Testis (tissue), 3 donors: ENCODE measurements around the gene CLEC20A. TPM values are rescaled to one million over a fixed set of nuclear protein-coding genes. Genes with fewer than 3 reads are reported as not detected.
"Not testable (repeated sequence)": the region's sequence is repeated elsewhere in the genome, so short reads cannot be mapped to it uniquely, and the experiment has no call there.

Source experiments
- DNase-seq: peaks from one replicate; pipeline ENCODE4 v3.0.0-alpha.2; 2019
- H3K27ac ChIP-seq, 2 donors: fragments of 200-600 bp; sonication (generic); one replicate each; pipeline ENCODE4 v1.5.1; 2019
- H3K27me3 ChIP-seq: fragments of 200-600 bp; sonication (generic); one replicate; pipeline ENCODE4 v1.5.1; 2019
- H3K36me3 ChIP-seq: fragments of 200-600 bp; sonication (generic); one replicate; pipeline ENCODE4 v1.5.1; 2017; ENCODE audit warnings: low read depth; ENCODE audit errors: missing control alignments
- H3K4me1 ChIP-seq: fragments of 200-600 bp; sonication (generic); one replicate; pipeline ENCODE4 v1.5.1; 2019
- H3K4me3 ChIP-seq, 2 donors: fragments of 200-600 bp; sonication (generic); one replicate each; pipeline ENCODE4 v1.5.1; 2017 to 2019
- H3K9me3 ChIP-seq: fragments of 200-600 bp; sonication (generic); one replicate; pipeline ENCODE4 v1.5.1; 2017
- CTCF ChIP-seq, 3 experiments: fragments of 450-650 bp in 2 of 3; fragments of 200-600 bp in 1 of 3; sonication (generic) in 1 of 3; IDR thresholded peaks; one replicate each; pipeline ENCODE4 v1.5.1; 2016 to 2019; ENCODE audit warnings: antibody characterized with exemption in 3 of 3, mild to moderate bottlenecking in 2 of 3, moderate library complexity in 1 of 3
- POLR2A ChIP-seq: fragments of 450-650 bp; IDR thresholded peaks from one replicate; pipeline ENCODE4 v1.6.1; 2017; ENCODE audit warnings: antibody characterized with exemption, mild to moderate bottlenecking, moderate library complexity
- WGBS, 2 donors: methylation state at CpG; one replicate each; pipeline ENCODE4 v1.1.5; 2018; 5-methylcytosine and 5-hydroxymethylcytosine counted together
- intact Hi-C: fragments of 100-400 bp; cut with DNase I; formaldehyde crosslinking; loops from one replicate; pipeline ENCODE4 v1.15.1; 2023; ENCODE audit warnings: low total_unique reads
- polyA plus RNA-seq: library from polyadenylated mRNA; stranded (reverse); fragments of 350-450 nt; fragmentation: Illumina TruSeq; extraction: RNeasy Lipid Tissue Mini Kit (QIAGEN cat#74804); gene quantifications from one replicate; pipeline ENCODE4 v1.2.3, GENCODE V29; 2014; ENCODE audit warnings: low read depth, low replicate concordance; ENCODE audit not compliant: insufficient read depth
- total RNA-seq, 2 donors: library from RNA; depleted of rRNA; stranded (reverse); fragments of >200 nt; gene quantifications; one replicate each; pipeline ENCODE4 v1.2.3, GENCODE V29; 2016

CLEC20A gene
- total and polyA plus RNA-seq, 3 donors from 2014 or later, result 1.1 to 7.5 (median 6.1) TPM

GRCh38 chr1:178506669-178507068 is 9.9 kb upstream of the CLEC20A start:
- DNase-seq, result no peak
- no peaks in the 10 kb centered on the region for H3K27me3 ChIP-seq
- H3K4me1 ChIP-seq, result peaks cover 3% of the 10 kb centered on the region
- intact Hi-C loops, result no loop called here
- H3K4me3 ChIP-seq, result no peak overlapping the region
- no peak overlapping the region for H3K27ac ChIP-seq
- H3K36me3 ChIP-seq, result no peaks in the 10 kb centered on the region
- no peaks in the 10 kb centered on the region for H3K9me3 ChIP-seq
- TF ChIP-seq CTCF (IDR thresholded peaks at IDR 0.05) (no peak), POLR2A (no peak)
- WGBS, 2 donors, result 85 to 90% methylated on average over 6 of the region's 6 CpGs

- H3K9me3 ChIP-seq, result no peaks in the 10 kb centered on the region
- H3K4me1 ChIP-seq, result peaks cover 3% of the 10 kb centered on the region
- WGBS, 2 donors, result 95 to 99% methylated on average over 5 to 6 of the region's 6 CpGs
- no peaks in the 10 kb centered on the region for H3K36me3 ChIP-seq
- H3K27me3 ChIP-seq, result no peaks in the 10 kb centered on the region
- H3K4me3 ChIP-seq, result no peak overlapping the region
- intact Hi-C loops, result no loop called here
- TF ChIP-seq CTCF (IDR thresholded peaks at IDR 0.05) (no peak), POLR2A (no peak)
- DNase-seq, result no peak
- no peak overlapping the region for H3K27ac ChIP-seq
Measured at GRCh38 chr1:178506177-178506576, 9.4 kb upstream of the CLEC20A start.

- no peak for TF ChIP-seq CTCF (IDR thresholded peaks at IDR 0.05)
- TF ChIP-seq POLR2A, result no peak
- Histone ChIP-seq H3K36me3 (no peaks in the 10 kb centered on the region), H3K27ac (no peak overlapping the region), H3K27me3 (no peaks in the 10 kb centered on the region), H3K4me1 (no peaks in the 10 kb centered on the region), H3K9me3 (no peaks in the 10 kb centered on the region), H3K4me3 (no peak overlapping the region)
- DNase-seq, result no peak
- intact Hi-C loops, result no loop called here
- 79 to 90% methylated on average over 4 of the region's 4 CpGs for WGBS, 2 donors
Measured at GRCh38 chr1:178504286-178504685, 7.5 kb upstream of the CLEC20A start.

GRCh38 chr1:178503849-178504248 is 7.1 kb upstream of the CLEC20A start:
- Histone ChIP-seq H3K4me1 (no peaks in the 10 kb centered on the region), H3K27me3 (no peaks in the 10 kb centered on the region), H3K36me3 (no peaks in the 10 kb centered on the region), H3K27ac (no peak overlapping the region), H3K9me3 (no peaks in the 10 kb centered on the region), H3K4me3 (no peak overlapping the region)
- intact Hi-C loops, result no loop called here
- no peak for TF ChIP-seq CTCF (IDR thresholded peaks at IDR 0.05)
- no peak for TF ChIP-seq POLR2A
- 63 to 86% methylated on average over 6 of the region's 6 CpGs for WGBS, 2 donors
- DNase-seq, result no peak

- DNase-seq, H3K4me1 ChIP-seq, H3K27me3 ChIP-seq, H3K27ac ChIP-seq, H3K4me3 ChIP-seq, H3K36me3 ChIP-seq, intact Hi-C loops, H3K9me3 ChIP-seq: not testable (repeated sequence)
- WGBS, 2 donors, result 91 to 99% methylated on average over 14 of the region's 14 CpGs
Measured at GRCh38 chr1:178503316-178503715, 6.6 kb upstream of the CLEC20A start.
